ENCODE measurements around the gene TGM2.

TGM2 gene

GRCh38 chr20:38084425-38084951, 80.6 kb downstream of the TGM2 start:
- DNase-seq = no peak

- DNase-seq = no peak
Observed at GRCh38 chr20:38083338-38084048, 81.6 kb downstream of the TGM2 start.

- DNase-seq = no peak
Observed at GRCh38 chr20:38082894-38083293, 82.2 kb downstream of the TGM2 start.

- DNase-seq = no peak
Observed at GRCh38 chr20:38081575-38081974, 83.5 kb downstream of the TGM2 start.

GRCh38 chr20:38079353-38079752, 85.7 kb downstream of the TGM2 start:
- DNase-seq = no peak

GRCh38 chr20:38078084-38078483, 87.0 kb downstream of the TGM2 start:
- no peak for DNase-seq

Measured in MV-4-11 (cell line).